GM18517 (cell line): ENCODE data around the gene DHRS1.

Experiments used
- ATAC-seq: cut with Tn5 transposase; IDR thresholded peaks from one replicate; pipeline ENCODE4 v1.9.1; 2021; ENCODE audit warnings: mild to moderate bottlenecking, moderate library complexity; ENCODE audit not compliant: unreplicated experiment

DHRS1 gene

DNA sequence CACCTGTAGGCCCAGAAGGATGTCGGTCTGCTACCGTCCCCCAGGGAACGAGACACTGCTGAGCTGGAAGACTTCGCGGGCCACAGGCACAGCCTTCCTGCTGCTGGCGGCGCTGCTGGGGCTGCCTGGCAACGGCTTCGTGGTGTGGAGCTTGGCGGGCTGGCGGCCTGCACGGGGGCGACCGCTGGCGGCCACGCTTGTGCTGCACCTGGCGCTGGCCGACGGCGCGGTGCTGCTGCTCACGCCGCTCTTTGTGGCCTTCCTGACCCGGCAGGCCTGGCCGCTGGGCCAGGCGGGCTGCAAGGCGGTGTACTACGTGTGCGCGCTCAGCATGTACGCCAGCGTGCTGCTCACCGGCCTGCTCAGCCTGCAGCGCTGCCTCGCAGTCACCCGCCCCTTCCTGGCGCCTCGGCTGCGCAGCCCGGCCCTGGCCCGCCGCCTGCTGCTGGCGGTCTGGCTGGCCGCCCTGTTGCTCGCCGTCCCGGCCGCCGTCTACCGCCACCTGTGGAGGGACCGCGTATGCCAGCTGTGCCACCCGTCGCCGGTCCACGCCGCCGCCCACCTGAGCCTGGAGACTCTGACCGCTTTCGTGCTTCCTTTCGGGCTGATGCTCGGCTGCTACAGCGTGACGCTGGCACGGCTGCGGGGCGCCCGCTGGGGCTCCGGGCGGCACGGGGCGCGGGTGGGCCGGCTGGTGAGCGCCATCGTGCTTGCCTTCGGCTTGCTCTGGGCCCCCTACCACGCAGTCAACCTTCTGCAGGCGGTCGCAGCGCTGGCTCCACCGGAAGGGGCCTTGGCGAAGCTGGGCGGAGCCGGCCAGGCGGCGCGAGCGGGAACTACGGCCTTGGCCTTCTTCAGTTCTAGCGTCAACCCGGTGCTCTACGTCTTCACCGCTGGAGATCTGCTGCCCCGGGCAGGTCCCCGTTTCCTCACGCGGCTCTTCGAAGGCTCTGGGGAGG lies 11.3 kb upstream of the DHRS1 start, which contains the start of gene LTB4R:
LTB4R (plus strand) TSS at position 857 of the 959 bp plus-strand sequence. CDS start 4,150 bp downstream, outside the sequence.
- peak; percentile 62 for ATAC-seq

DNA sequence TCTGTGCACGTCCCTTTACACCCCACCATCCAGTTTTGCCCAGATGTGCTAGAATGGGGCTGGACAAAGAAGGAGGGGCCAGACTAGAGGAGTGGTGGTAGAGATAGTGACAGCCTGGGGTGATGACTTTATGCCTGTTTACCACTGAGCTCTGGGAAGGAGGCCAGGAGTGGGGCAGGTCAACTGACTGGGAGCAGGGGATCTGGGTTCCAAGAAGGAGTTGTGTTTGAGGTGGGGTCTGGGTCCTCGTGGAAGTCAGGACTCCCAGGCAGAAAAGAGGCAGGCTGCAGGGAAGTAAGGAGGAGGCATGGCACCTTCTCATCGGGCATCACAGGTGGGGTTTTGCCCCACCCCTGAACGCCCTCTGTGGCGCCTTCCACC lies 10.7 kb upstream of the DHRS1 start:
- ATAC-seq: no peak

DNA sequence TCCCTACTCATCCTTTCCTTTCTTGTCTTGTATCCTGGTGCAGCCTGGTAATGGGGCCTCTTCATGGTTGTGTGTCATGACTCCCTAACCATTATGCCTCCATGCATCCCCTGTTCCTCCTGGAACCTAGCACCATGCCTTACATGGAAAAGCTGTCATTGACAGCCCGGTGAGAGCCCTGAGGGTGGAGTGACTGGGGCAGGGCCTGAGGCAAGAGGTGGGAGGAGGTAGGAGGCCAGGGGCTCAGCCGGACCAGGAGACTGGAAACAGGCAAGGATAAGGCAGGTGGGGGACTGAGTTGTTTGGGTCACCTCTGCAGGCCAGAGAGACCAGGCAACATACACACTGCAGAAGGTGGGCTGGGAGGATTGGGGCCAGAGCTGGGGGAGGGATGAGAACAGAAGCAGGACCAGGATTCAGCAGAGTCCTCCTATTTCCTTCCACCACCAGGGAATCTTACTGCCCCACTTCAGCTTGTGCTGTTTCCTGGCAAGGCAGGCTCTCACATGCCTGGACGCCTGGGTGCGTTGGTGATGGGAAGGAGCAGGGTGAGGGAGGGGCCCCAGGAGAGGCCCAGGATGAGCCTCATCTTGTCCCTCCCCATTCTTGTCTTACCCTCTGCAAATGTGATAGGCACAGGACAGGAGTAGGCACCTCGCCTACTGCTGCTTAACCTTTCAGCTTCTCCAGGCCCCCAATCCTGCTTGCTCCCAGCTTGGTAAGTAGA lies 10.1 kb upstream of the DHRS1 start, which contains the start of gene LTB4R2:
LTB4R2 (plus strand) TSS at position 603 of the 727 bp plus-strand sequence. CDS start 525 bp downstream, outside the sequence.
- no peak for ATAC-seq

DNA sequence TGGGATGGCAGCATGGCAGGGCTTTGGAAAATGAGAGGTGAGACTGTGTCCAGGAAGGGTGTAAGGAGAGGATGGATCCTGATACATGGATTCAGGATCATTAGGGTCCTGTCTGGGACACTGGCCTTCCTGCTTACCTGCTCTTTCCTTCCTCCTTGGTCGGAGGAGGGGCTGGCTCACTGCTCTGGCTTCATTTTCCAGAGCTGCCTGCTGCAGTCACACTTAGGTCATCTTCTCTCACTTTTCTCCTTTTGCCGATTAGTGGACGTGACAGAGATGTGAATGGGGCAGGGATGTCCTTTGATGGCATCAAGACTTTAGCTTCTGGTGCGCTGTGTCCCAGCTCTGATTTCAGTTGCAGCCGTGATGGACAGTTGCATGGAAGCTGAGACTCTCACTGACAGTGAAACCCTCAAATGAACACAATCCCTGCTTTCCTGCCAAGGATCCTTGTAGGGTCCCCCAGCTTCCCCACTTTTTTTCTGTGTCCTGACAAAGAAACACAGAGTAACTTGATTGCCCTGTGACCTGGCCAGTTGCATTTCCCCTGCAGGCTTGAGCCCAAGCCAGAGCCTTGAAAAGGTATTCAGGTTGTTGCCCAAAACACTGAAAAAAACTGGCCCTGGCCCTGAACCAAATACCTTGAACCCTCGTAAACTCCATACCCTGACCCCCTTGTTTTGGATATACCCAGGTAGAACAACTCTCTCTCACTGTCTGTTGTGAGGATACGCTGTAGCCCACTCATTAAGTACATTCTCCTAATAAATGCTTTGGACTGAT lies 9.0 kb upstream of the DHRS1 start:
- no peak for ATAC-seq

DNA sequence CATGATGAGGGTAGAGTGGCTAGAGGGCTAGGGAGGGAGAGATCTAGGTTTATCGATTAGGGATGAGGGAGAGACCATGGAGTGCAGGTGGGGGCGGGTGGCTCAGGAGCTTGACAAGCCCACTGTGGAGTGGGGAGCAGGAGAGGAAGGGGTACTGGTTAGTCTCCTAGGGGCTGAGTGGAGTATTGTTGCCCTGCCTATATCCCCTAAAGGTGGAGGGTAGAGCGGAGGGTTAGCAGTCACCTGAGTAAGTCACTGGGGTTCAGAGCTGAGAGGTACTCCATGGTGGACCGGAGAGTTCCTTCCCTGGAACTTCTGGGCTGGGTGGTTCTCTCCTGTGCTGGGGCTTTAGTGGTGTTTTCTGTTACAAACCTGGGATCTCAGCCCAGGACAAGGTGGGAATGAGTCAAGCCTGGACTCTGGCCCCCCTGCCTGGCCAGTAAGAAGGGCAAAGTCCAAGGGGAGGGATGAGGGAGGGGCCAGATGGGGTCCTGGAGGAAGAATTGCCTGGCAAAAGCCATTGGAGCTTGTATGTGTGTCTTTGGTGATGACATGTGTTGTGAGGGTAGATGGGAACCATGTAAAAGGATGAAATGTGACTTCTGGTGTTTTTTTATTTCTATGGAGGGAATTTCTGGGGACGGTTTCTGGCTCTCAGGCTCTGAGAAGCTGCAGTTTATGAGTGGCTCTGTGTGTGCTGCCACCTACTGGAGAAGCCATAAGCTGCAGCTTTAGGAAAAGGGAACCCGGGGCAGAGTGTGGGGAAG lies 8.2 kb upstream of the DHRS1 start, which contains the start of gene CIDEB:
CIDEB (minus strand) TSS at position 403 of the 767 bp plus-strand sequence; CDS start at position 284, 119 bp downstream.
- ATAC-seq: no peak

DNA sequence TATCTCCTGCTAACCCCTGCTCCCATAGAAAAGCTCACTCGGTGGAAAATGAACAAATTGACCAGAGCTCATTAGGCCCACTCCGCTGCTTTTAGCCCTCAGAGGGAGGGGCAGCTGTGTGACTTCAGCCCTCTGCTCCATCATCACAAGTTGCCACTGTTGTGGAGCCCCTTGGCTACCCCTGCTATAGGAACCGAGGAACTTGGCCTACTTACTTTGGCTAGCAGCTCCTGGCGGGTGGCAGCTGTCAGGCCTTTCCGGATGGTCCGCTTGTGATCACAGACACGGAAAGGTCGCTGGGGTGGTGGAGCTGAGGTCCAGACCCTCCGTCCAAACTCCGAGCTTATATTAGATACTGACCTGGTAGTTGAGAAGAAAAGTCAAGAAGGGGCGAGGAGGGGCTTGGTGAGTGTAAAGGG lies 7.6 kb upstream of the DHRS1 start:
- no peak for ATAC-seq

DNA sequence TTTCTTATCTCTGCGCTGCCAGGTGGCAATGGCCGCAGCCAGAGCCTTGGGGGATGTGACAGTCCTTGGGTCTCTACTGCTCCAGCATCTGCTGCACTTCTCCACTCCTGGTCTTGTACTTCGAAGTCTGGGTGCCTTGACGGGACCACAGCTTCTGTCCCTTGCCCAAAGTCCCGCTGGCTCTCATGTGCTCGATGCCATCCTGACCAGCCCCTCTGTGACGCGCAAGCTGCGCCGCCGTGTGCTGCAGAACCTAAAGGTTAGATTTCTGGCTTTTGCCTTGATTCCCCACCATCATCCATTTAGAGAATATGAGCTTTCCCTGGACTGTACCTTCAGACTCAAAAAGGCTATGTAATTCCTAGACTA lies 4.4 kb upstream of the DHRS1 start:
- ATAC-seq: no peak

DNA sequence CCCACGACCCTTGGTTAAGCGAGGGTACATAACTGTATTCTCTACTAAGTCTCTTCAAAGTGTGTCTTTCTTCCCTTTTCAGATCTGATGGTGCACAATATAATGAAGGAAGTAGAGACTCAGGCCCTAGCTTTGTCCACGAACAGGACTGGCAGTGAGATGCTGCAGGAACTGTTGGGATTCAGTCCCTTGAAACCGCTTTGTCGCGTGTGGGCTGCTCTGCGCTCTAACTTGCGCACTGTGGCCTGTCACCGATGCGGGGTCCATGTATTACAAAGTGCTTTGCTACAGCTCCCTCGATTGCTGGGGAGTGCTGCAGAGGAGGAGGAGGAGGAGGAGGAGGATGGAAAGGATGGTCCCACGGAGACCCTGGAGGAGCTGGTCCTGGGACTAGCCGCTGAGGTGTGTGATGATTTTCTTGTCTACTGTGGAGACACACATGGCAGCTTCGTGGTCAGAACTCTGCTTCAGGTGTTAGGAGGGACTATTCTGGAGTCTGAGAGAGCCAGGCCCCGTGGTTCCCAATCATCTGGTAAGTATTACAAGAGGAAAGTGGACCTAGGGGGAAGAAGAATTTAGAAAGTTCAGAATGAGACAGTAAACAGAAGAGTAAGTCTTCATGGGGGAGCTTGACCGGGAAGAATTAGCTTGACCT lies 873 bp upstream of the DHRS1 start:
- ATAC-seq: no peak

DNA sequence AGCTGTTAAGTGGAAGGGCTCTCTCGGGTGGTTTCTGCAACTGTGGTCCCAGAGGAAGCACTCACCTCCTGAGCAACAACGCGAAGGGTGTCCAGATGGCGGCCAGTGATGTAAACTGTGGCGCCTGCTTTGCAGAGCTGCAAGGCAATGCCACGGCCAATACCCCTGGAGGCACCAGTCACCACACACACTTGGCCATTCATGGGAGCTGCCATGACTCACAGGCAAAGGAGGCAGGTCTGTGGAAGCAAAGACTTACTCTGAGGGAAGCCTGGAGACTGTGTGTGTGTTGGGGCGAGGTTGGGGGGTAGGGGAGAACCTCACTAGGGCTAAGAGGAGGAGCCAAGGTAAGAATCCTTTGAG lies 707 bp downstream of the DHRS1 start:
- no peak for ATAC-seq

DNA sequence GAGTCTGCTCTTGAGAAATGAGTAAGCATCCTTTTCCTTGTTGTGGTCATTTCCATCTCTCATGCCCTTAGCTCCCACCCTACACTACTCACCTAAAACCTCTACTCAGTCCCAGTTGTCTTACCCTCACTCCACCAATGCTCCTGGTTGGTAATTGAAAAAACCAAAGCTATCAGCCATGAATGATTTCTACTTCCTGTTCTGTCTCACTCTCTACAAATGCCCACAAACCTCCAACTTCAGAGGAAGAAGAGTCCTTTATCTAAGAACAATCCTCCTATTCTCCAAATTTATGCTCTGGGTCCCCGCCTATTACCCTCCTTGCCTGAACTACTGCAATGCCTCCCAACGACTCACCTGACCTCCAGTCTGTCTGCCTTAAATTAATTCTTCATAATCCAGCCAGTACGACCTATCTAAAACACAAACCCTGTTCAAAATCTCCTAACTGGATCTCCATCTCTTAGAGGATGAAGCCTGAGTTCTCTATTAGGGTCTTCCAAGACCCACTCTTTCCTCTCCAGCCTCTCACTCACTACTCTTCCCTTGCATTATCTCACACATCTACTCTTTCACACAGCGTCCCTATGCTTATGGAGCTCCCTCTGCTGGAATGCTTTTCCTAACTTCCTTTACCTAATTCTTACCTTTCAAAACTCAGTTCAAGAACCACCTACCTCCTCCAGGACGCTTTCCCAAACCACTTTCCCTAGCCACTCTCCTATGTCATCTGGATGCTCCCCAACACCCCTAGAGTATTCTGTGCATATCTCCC lies 2.2 kb downstream of the DHRS1 start:
- peak; percentile 23 for ATAC-seq

DNA sequence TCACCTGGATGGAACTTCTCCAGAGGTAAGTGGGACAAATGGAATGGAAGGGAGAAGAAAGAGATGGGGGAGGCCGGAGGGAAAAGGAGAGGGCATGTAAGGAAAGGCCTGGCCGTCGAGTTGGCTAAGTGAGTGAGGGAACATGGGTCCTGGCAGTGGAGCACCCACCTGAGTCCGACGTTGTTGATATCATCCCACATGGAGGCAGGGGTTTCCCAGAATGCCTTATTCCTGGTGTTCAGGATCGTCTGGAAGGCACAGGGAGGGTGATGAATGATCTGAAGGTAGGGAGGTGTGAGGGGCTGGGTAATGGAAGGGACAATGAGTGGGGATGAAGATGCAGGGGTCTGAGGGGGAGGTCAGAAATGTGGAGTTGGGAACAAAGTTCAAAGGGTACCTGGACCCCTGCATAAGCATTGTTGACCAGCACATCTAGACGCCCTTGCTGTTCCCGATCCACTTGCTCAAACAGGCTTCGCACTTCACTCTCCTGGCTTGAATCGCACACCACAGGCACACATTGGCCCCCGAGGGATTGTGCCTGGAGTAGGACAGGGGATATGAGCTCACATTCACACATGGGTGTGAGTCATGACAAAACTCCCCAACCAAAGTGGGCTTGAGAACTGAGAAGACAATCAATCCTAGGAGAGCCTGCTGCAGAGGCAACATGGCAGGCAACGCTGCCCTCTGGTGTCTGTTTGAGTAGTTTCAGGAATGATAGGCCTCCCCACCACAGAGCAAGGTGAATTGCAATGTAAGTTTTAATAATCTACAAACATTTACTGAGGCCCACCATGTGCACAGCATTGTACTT lies 3.0 kb downstream of the DHRS1 start:
- ATAC-seq: peak; percentile 52

DNA sequence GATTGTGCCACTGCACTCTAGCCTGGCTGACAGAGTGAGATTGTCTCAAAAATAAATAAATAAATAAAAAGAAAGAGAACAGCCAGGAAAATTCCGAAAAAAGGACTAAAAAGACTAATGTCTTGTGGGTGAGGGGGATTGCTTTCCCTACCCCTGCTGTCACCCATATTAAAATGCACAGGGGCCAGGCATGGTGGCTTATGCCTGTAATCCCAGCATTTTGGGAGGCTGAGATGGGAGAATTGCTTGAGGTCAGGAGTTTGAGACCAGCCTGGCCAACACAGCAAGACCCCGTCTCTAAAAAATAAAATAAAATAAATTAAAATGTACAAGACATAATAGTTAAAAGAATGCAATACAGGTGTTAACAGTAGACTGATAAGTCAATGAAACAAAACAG lies 6.1 kb downstream of the DHRS1 start:
- no peak for ATAC-seq

DNA sequence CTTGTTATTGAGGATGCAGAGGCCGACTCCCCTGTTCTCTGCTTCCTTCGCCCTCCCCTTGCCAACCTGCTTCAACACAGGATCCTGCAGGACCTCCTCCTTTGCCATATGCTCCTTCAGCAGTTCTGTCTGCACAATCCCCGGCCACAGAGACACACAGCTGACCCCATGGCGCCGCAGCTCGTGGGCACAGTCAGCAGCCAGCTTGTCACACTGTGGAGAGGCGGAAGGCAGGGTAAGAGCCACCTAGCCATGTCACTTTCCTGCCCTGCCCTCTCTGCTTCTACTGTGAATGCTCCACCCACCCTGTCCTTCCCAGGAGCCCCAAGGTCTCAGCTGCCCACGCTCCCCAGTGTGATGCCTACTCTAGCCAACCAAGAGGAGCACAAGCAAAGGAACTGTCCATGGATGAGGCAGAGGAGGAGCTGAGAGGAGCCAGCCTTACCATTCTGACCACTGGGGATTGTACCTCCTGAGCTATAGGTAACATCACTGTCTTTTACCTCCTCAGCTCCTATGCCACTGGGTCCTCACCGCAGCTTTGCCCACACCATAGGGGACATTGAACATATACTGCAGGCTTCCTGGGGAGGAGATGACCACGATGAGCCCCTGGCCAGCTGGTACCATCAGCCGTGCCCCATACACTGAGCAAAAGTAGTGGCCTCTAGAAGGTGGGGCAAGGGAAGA lies 7.3 kb downstream of the DHRS1 start:
- ATAC-seq: no peak

DNA sequence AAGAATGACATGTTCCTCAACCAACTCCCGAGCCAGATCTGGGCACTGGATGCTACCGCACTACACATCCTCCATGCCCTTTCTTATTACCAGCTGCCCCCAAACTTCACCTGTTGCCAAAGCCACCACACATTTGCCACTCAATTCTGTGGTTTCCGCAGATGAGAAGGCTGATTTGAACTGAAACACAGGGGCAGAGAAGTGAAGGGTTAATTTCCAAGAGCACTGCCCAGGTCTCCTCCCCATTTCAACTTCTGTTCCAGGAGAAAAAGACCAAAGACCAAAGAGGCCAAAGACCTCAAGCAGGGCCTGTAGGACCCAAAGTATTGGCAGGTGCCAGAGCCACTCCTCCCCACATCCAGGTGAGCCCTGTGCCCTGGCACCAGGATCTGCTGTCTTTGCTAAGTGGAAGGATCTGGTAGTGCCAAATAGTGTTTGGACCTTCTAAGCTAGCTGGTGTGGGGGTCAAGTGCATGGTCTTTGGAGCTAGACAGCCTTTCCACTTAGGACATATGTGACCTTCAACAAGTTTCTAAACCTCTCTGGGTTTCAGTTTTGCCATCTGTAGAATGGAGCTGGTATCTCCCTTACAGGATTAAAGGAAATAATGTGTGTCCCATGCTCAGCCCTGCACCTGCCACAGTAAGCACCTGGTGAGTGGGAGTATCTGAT lies 8.0 kb downstream of the DHRS1 start:
- no peak for ATAC-seq

DNA sequence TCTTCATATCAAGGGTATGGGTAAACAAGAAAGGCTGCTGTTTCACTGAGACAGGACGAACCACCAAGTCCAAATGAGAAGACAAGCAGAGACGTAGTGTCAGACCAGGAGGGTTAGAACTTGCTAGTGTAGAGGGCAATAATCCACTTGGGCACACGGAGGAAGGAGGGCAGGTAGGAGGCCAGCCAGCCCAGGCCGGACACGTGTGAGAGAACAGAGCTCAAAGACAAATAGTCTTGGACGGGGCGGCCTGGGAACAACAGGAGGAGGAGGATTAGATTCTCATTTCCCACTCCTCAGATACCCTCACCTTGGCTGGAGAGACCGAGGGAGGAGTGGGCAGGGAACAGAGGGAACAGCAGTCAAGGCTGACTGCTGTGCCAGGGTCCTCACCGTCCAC lies 8.8 kb downstream of the DHRS1 start:
- no peak for ATAC-seq

DNA sequence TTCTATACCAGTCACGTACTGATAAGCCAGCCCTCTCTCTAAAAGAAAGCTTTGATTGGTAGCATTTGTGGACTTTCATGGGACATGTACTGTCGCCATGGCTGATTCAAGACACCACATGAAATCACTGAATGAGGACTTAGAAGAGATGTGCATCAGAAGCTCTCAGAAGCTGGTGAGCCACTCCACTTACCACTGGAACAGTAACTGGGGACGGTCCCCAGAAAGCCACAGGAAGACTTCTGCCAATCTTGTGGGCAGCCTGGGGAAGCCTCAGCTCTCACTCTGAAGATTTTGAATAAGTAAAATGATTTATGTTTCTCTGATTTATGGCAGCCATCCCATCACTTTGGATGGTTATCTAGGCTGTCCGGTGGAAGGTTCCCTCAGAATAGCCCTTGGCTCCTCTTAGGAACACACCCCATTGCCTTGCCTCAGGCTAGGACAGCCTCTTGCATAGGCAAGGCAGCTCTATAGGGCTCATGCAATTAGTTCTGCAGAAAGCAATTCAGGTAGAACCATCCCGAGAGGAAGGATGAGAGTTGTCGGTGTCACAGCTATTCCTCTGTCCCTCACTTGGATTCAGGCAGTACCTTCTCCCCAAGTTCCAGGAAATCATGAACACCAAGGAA lies 9.8 kb downstream of the DHRS1 start:
- no peak for ATAC-seq

DNA sequence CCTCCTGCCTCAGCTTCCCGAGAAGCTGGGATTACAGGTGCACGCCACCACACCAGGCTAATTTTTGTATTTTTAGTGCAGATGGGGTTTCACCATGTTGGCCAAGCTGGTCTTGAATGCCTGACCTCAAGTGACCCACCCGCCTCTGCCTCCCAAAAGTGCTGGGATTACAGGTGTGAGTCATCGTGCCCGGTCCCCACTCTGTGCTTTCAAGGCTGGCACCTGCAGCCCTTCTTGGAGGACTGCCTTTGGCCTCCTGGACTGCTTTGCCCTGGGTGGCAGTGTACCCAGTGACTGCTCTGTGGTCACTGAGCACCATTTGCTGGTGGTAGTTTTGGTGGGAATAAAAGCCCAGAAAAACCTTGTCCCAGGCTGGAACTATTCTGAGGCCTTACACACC lies 12.6 kb downstream of the DHRS1 start:
- no peak for ATAC-seq
